CD8-positive, alpha-beta memory T cell (primary cell): Measurements from ENCODE around the gene C1orf232. TPM values are rescaled to one million over a fixed set of nuclear protein-coding genes. Genes with fewer than 3 reads are reported as not detected.
A peak's percentile ranks its signal among the peaks of the same experiment; 100 is the strongest.

Experiments used
- CTCF ChIA-PET: fragments of 350-600 bp; sonication (Branson Sonifier 250); formaldehyde crosslinking; loops from one replicate; lab custom pipeline; 2021; ENCODE audit warnings: antibody characterized with exemption; lab: Charles Lee
- POLR2A ChIA-PET: fragments of 350-600 bp; sonication (Branson Sonifier 250); formaldehyde crosslinking; loops from one replicate; lab custom pipeline; 2021; ENCODE audit warnings: antibody characterized with exemption; lab: Charles Lee
- DNase-seq, 5 donors: peaks; one replicate each; pipeline versions ENCODE4 v3.0.0 to v3.0.0-alpha.2; 2020 to 2022; ENCODE audit warnings: mixed read lengths in 1 of 5
- H3K27ac ChIP-seq: one replicate; pipeline ENCODE4 v1.7.0; 2013; ENCODE audit warnings: low read depth, mild to moderate bottlenecking, low read length, moderate library complexity
- H3K27me3 ChIP-seq: 2 replicates; pipeline ENCODE4 v1.7.0; 2013; ENCODE audit warnings: low read length, mild to moderate bottlenecking; ENCODE audit not compliant: insufficient read depth, poor library complexity, severe bottlenecking
- H3K36me3 ChIP-seq: 2 replicates; pipeline ENCODE4 v1.7.0; 2013; ENCODE audit warnings: mild to moderate bottlenecking, low read length, moderate library complexity; ENCODE audit not compliant: insufficient read depth
- H3K4me1 ChIP-seq: 2 replicates; pipeline ENCODE4 v1.7.0; 2013; ENCODE audit warnings: mild to moderate bottlenecking, low read length, moderate library complexity; ENCODE audit not compliant: insufficient read depth
- H3K4me3 ChIP-seq: 2 replicates; pipeline ENCODE4 v1.7.0; 2013; ENCODE audit warnings: mild to moderate bottlenecking, low read length
- H3K9me3 ChIP-seq: 2 replicates; pipeline ENCODE4 v1.7.0; 2013; ENCODE audit warnings: mild to moderate bottlenecking, low read length
- H3K27ac Mint-ChIP-seq, 8 donors: one replicate each; pipeline ENCODE4 v1.8.0; 2020 to 2021; ENCODE audit warnings: mixed read lengths in 8 of 8, mild to moderate bottlenecking in 6 of 8, inconsistent platforms in 3 of 8, moderate library complexity in 3 of 8
- H3K27me3 Mint-ChIP-seq, 2 donors: one replicate each; pipeline ENCODE4 v1.8.0; 2020 to 2021; ENCODE audit warnings: mixed read lengths in 2 of 2, mild to moderate bottlenecking in 1 of 2, moderate library complexity in 1 of 2
- H3K36me3 Mint-ChIP-seq, 3 donors: one replicate each; pipeline ENCODE4 v1.8.0; 2020 to 2021; ENCODE audit warnings: mixed read lengths in 3 of 3, inconsistent platforms in 1 of 3, mild to moderate bottlenecking in 1 of 3
- H3K4me1 Mint-ChIP-seq, 3 donors: one replicate each; pipeline ENCODE4 v1.8.0; 2020 to 2021; ENCODE audit warnings: mixed read lengths in 3 of 3, inconsistent platforms in 1 of 3, mild to moderate bottlenecking in 1 of 3
- H3K4me3 Mint-ChIP-seq, 7 donors: one replicate each; pipeline ENCODE4 v1.8.0; 2020 to 2021; ENCODE audit warnings: mixed read lengths in 7 of 7, mild to moderate bottlenecking in 6 of 7, moderate library complexity in 4 of 7, inconsistent platforms in 2 of 7
- H3K9me3 Mint-ChIP-seq, 5 donors: one replicate each; pipeline ENCODE4 v1.8.0; 2020 to 2022; ENCODE audit warnings: mixed read lengths in 5 of 5, mild to moderate bottlenecking in 3 of 5, moderate library complexity in 2 of 5, inconsistent platforms in 1 of 5
- polyA plus RNA-seq: library from polyadenylated mRNA; unstranded; fragments of 300-500 nt; fragmentation: Illumina TruSeq; gene quantifications from one replicate; pipeline ENCODE4 v1.2.3, GENCODE V29; 2021
- total RNA-seq, 2 experiments: library from RNA; stranded (reverse); gene quantifications; one replicate each; pipeline ENCODE4 v1.2.3, GENCODE V29; 2021

C1orf232 gene
- total and polyA plus RNA-seq, 3 experiments from 2014 or later, result not detected

- Mint-ChIP-seq H3K9me3 (peaks cover 0 to under 1% (median 0%) of the 10 kb centered on the region in 5 donors), H3K36me3 (no peaks in the 10 kb centered on the region), H3K27ac (no peak overlapping the region), H3K4me3 (peak overlapping the region; percentile 18 to 72 (median 54)), H3K27me3 (peaks cover 23 to 24% of the 10 kb centered on the region in 2 donors), H3K4me1 (peaks cover 15 to 27% (median 20%) of the 10 kb centered on the region in 3 donors)
- H3K27me3 ChIP-seq, result peaks cover 10% of the 10 kb centered on the region
- CTCF ChIA-PET, result interaction anchor here (0.8 to 1.7 kb wide), 10 partner anchors 10 to 253 kb away, joined by 3 to 6 read pairs (median 4); partner anchors contain the start of gene CEP85
- H3K36me3 ChIP-seq, result no peaks in the 10 kb centered on the region
- no peaks in the 10 kb centered on the region for H3K9me3 ChIP-seq
- peaks cover 18% of the 10 kb centered on the region for H3K4me1 ChIP-seq
- DNase-seq, result peak; percentile 39 to 60 (median 42)
- POLR2A ChIA-PET, result no interaction called here
- H3K27ac ChIP-seq, result no peak overlapping the region
- peak overlapping the region; percentile 50 for H3K4me3 ChIP-seq
These were observed 4.5 kb downstream of the C1orf232 start for GRCh38 chr1:26164036-26164860.

DNA sequence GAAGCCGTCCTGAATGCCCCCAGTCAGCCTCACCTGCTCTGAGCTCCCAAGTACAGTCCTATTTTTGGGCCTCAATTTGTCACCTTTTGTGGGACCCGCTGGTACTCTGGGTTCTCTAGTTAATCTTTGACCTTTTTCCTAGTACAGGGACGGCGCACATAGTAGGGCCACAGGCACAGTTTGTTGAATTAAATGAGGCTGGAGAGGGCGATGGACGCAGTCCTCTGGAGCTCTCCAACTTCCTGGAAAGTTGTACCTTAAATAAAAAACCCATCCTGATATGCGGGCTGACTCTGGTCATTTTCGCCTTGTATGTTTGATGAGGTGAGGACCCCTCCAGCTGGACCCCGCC is 5.1 kb downstream of the C1orf232 start:
- DNase-seq, result no peak
- ChIA-PET POLR2A (no interaction called here), CTCF (interaction anchor here (0.8 to 1.6 kb wide), 9 partner anchors 10 to 158 kb away, joined by 3 to 6 read pairs (median 3); partner anchors contain the start of gene CEP85)
- H3K36me3 ChIP-seq, result no peaks in the 10 kb centered on the region
- H3K27ac Mint-ChIP-seq, result no peak overlapping the region
- H3K9me3 ChIP-seq, result no peaks in the 10 kb centered on the region
- H3K36me3 Mint-ChIP-seq, result no peaks in the 10 kb centered on the region
- H3K27ac ChIP-seq, result no peak overlapping the region
- peak overlapping the region; percentile 50 for H3K4me3 ChIP-seq
- H3K9me3 Mint-ChIP-seq, result peaks cover 0 to 2% (median 0%) of the 10 kb centered on the region in 5 donors
- H3K27me3 Mint-ChIP-seq, result peaks cover 28 to 30% of the 10 kb centered on the region in 2 donors
- H3K4me1 ChIP-seq, result peaks cover 16% of the 10 kb centered on the region
- H3K27me3 ChIP-seq, result peaks cover 13% of the 10 kb centered on the region
- peaks cover 13 to 24% (median 18%) of the 10 kb centered on the region in 3 donors for H3K4me1 Mint-ChIP-seq
- H3K4me3 Mint-ChIP-seq, result peak overlapping the region in 6 of 7 donors; percentile 18 to 55 (median 32)

GRCh38 chr1:26162220-26162709 is 6.5 kb downstream of the C1orf232 start:
- Mint-ChIP-seq H3K36me3 (no peaks in the 10 kb centered on the region), H3K27ac (no peak overlapping the region), H3K4me3 (peak overlapping the region; percentile 16 to 76 (median 44)), H3K4me1 (peaks cover 13 to 24% (median 18%) of the 10 kb centered on the region in 3 donors), H3K27me3 (peaks cover 39 to 42% of the 10 kb centered on the region in 2 donors), H3K9me3 (peaks cover 0 to 4% (median 0%) of the 10 kb centered on the region in 5 donors)
- ChIA-PET CTCF (interaction anchor here (1.0 to 1.6 kb wide), 4 partner anchors 17 to 267 kb away, joined by 3 to 5 read pairs (median 4); no protein-coding TSS in a partner anchor), POLR2A (no interaction called here)
- Histone ChIP-seq H3K27me3 (peaks cover 13% of the 10 kb centered on the region), H3K4me3 (peak overlapping the region; percentile 26), H3K9me3 (no peaks in the 10 kb centered on the region), H3K4me1 (peaks cover 16% of the 10 kb centered on the region), H3K27ac (no peak overlapping the region), H3K36me3 (no peaks in the 10 kb centered on the region)
- DNase-seq, result no peak

DNA sequence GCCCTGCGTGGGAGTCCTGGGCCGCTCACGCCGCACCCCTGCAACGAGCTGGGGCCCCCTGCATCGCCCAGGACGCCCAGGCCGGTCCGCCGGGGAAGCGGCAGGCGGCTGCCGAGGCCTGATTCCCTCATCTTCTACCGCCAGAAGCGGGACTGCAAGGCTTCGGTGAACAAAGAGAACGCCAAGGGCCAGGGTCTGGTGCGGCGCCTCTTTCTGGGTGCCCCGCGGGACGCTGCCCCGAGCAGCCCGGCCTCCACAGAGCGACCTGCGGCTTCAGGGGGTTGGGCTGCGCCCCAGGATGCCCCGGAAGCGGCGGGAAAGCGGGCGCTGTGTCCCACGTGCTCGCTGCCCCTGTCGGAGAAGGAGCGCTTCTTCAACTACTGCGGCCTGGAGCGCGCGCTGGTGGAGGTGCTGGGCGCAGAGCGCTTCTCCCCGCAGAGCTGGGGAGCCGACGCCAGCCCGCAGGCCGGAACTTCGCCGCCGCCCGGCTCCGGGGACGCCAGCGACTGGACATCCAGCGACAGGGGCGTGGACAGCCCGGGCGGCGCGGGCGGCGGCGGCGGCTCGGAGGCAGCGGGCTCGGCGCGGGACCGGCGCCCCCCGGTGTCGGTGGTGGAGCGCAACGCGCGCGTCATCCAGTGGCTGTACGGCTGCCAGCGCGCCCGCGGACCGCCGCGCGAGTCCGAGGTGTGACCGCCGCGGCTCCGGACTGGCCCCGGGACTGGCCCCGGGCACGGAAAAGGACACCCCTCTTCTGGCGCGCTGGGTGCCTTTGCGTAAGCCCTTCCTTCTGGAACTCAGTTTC is 7.1 kb downstream of the C1orf232 start:
- H3K27me3 Mint-ChIP-seq, result peaks cover 43 to 46% of the 10 kb centered on the region in 2 donors
- H3K36me3 ChIP-seq, result no peaks in the 10 kb centered on the region
- POLR2A ChIA-PET, result no interaction called here
- peak in 2 of 5 donors; percentile 35 to 57 for DNase-seq
- peak overlapping the region; percentile 26 for H3K4me3 ChIP-seq
- H3K36me3 Mint-ChIP-seq, result no peaks in the 10 kb centered on the region
- peaks cover 11 to 23% (median 13%) of the 10 kb centered on the region in 3 donors for H3K4me1 Mint-ChIP-seq
- H3K9me3 ChIP-seq, result no peaks in the 10 kb centered on the region
- CTCF ChIA-PET, result interaction anchor here (1.0 kb wide), 1 partner anchor 266 kb away, joined by 4 read pairs; no protein-coding TSS in a partner anchor
- H3K4me1 ChIP-seq, result peaks cover 16% of the 10 kb centered on the region
- H3K4me3 Mint-ChIP-seq, result peak overlapping the region in 3 of 7 donors; percentile 43 to 62 (median 44)
- H3K9me3 Mint-ChIP-seq, result peaks cover 0 to 4% (median 0%) of the 10 kb centered on the region in 5 donors
- H3K27ac Mint-ChIP-seq, result no peak overlapping the region
- H3K27me3 ChIP-seq, result peaks cover 13% of the 10 kb centered on the region
- H3K27ac ChIP-seq, result peak overlapping the region; percentile 16

- Mint-ChIP-seq H3K4me3 (peak overlapping the region in 1 of 7 donors; percentile 28), H3K27ac (no peak overlapping the region), H3K36me3 (no peaks in the 10 kb centered on the region), H3K4me1 (peaks cover 8 to 22% (median 10%) of the 10 kb centered on the region in 3 donors), H3K9me3 (peaks cover 0 to 4% (median 0%) of the 10 kb centered on the region in 5 donors), H3K27me3 (peaks cover 43 to 50% of the 10 kb centered on the region in 2 donors)
- peak in 1 of 5 donors; percentile 31 for DNase-seq
- Histone ChIP-seq H3K36me3 (no peaks in the 10 kb centered on the region), H3K27ac (peak overlapping the region; percentile 16), H3K4me3 (no peak overlapping the region), H3K9me3 (no peaks in the 10 kb centered on the region), H3K4me1 (peaks cover 16% of the 10 kb centered on the region), H3K27me3 (peaks cover 18% of the 10 kb centered on the region)
- ChIA-PET CTCF (interaction anchor here (0.6 kb wide), 1 partner anchor 57 kb away, joined by 3 read pairs; no protein-coding TSS in a partner anchor), POLR2A (no interaction called here)
These were observed 8.0 kb downstream of the C1orf232 start for GRCh38 chr1:26160527-26161414.

- POLR2A ChIA-PET, result no interaction called here
- Histone ChIP-seq H3K27ac (no peak overlapping the region), H3K9me3 (no peaks in the 10 kb centered on the region), H3K4me3 (no peak overlapping the region), H3K4me1 (peaks cover 15% of the 10 kb centered on the region), H3K27me3 (peaks cover 18% of the 10 kb centered on the region), H3K36me3 (no peaks in the 10 kb centered on the region)
- CTCF ChIA-PET, result no interaction called here
- no peak overlapping the region for H3K4me3 Mint-ChIP-seq
- H3K27me3 Mint-ChIP-seq, result peaks cover 45 to 58% of the 10 kb centered on the region in 2 donors
- no peak overlapping the region for H3K27ac Mint-ChIP-seq
- no peaks in the 10 kb centered on the region for H3K36me3 Mint-ChIP-seq
- H3K9me3 Mint-ChIP-seq, result peaks cover 0 to 4% (median 0%) of the 10 kb centered on the region in 5 donors
- H3K4me1 Mint-ChIP-seq, result peaks cover 8 to 20% (median 10%) of the 10 kb centered on the region in 3 donors
- peak in 1 of 5 donors; percentile 14 for DNase-seq
These were observed 9.1 kb downstream of the C1orf232 start for GRCh38 chr1:26159743-26160039.
